Measurements from ENCODE around the gene PLD5.
"Not testable (repeated sequence)": the region's sequence is repeated elsewhere in the genome, so short reads cannot be mapped to it uniquely, and the experiment has no call there.

The PLD5 gene

DNA sequence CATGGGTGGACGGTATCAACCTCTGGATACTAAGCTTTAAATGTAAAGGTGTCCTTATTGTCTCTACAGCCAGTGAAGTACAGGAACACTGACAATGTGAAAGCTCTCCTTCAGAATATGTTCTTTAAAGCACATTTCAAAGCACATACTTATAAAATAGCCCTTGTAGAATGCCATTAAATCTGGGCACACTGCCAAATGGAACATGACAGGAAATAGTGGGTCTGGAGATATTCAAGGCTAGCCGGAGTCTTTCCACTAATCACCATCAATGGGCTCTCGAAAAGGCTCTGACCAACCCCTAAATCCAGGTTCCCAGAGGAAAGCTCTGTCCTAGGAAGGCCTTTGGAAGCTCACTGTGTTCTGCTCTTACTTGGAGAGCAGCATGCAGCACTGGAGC lies 46.6 kb downstream of the PLD5 start:
- DNase-seq: no peak

- DNase-seq: no peak
These were observed 53.7 kb downstream of the PLD5 start for GRCh38 chr1:242470774-242471173.

- no peak for DNase-seq
These were observed 55.7 kb downstream of the PLD5 start for GRCh38 chr1:242468784-242469183.

DNA sequence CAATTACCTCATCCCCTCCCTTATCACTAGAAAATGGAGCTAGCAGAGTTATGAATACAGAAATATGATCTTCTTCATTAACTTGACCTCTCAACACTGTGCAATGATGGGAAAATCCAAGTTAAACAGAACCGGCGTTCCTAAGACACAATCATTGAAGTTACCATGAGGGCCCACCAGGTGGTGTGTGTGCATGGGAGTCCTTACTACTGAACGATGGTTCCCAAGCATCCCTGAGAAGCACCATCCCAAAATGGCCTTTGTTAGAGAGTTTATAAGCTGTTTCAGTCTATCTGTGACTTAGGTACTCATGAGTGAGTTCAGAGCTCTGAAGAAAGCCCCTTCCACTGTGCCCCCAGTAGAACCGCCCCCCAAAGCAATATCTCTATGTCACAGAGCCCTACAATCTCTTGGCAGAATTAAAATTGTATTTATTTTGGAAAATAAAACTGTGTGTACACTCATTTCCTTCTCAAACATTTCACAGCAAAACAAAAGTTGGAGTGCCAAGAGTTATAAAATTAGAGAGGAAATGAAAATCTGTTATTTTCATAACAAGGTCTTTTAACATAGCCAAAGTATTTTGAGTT lies 56.8 kb downstream of the PLD5 start:
- peak; percentile 53 for DNase-seq

GRCh38 chr1:242462867-242463266 lies 61.6 kb downstream of the PLD5 start:
- no peak for DNase-seq

GRCh38 chr1:242459740-242460139 lies 64.8 kb downstream of the PLD5 start:
- not testable (repeated sequence) for DNase-seq

GRCh38 chr1:242456726-242457269 lies 67.7 kb downstream of the PLD5 start:
- DNase-seq: no peak

DNA sequence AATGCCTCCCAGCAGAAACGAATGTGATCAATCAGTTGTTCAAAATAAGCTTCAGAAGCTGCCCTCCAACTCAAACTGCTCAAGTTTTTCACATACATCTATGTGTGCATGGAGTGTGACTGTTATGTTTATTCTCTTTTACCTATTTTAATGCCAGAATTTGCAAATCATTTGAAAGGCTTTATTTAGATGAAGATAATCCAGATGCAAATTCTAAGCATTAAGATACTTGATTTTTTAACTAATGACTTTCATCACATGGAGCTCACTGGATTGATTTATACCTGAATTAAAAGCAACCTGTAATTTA lies 69.5 kb downstream of the PLD5 start:
- no peak for DNase-seq

DNA sequence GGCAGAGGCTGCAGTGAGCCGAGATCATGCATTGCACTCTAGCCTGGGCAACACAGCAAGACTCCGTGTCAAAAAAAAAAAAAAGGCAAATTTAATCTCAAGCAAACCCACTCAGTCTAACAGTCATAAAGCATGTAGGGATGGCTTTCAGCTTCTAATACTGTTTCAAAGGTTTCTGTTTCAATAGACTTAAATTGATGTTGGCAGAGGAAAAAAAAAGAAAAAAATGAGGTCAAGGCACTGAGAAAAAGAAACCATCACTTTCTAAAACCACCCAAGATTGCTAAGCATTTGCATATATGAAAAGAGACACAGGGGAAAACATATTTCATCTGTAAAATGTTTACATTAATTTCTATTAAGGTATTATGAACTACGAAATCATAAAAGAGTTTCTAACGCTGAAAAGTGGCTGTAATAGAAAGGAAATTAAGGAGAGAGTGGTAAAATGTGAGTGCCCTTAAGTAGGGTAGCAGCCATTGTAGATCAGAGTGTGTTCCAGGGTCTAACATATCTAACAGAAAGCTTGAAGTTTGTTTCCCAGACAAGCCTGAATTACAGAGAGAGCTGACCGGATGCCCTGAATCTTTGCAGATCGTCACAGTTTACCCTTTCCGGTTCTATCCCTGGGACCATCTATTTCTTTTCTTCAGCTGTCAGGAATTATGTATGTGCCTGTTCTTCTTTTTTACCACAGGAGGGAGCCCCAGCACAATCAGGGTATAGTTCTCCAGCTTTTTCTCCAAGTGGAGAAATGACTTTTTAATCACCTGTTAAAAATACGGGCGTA lies 70.0 kb downstream of the PLD5 start:
- peak; percentile 55 for DNase-seq

GRCh38 chr1:242452573-242452972 lies 71.9 kb downstream of the PLD5 start:
- DNase-seq: no peak

GRCh38 chr1:242449661-242450060 lies 74.8 kb downstream of the PLD5 start:
- DNase-seq: no peak

- DNase-seq: no peak
These were observed 75.4 kb downstream of the PLD5 start for GRCh38 chr1:242448910-242449645.

GRCh38 chr1:242447689-242448088 lies 76.8 kb downstream of the PLD5 start:
- no peak for DNase-seq

DNA sequence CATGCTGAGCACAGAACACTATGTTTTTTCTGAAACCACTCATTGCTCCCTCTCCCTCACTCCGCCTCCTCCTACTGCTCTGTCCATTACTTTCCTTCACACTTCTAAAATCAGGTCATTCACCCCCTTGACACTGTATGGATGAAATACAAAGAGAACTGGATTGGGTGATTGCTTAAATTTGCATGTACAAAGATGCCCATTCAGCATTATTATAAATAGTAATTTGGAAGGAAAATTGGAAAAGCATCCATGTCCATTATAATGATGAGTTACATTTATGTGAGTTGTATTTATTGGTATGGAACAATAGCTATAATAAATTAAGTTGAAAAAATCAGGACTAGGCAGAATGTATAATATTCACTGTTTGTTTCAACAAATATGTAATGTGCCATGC lies 83.7 kb downstream of the PLD5 start:
- no peak for DNase-seq

DNA sequence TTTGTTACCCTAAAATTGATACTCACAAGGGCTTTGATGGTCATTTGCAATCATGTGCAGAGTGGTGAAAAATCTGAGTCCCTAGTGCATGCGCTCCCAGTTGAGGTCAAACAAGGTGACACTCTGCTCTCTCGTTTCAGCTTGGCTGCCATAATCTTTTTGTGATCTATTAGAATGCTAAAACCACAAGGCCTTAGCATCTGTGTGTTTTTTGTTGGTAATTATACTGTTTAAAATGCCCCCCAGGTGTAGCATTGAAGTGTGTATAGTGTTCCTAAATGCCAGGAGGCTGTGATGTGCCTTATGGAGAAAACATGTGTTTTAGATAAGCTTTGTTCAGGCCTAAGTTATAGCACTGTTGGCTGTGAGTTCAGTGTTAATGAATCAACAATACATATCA lies 89.3 kb downstream of the PLD5 start:
- DNase-seq: no peak

GRCh38 chr1:242432491-242433095 lies 91.9 kb downstream of the PLD5 start:
- no peak for DNase-seq

DNA sequence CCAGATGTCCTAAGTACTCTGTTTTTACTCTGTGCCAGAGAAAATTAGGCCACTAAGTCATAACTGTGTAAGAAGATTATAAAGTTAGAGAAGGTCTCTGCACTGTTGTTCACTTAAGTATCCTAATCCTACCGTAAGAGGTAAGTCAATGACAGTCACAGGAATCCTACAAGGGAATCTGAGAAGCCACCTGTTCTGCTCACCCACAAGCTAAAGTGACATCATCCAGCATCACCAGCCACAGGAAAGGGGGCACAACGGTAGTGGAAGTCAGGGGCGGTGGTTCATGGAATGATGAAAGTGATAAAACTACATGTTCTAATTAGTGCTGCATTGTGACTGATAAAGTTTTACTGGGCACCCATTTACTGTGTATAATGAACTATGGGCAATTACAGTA lies 92.7 kb downstream of the PLD5 start:
- DNase-seq: no peak

DNA sequence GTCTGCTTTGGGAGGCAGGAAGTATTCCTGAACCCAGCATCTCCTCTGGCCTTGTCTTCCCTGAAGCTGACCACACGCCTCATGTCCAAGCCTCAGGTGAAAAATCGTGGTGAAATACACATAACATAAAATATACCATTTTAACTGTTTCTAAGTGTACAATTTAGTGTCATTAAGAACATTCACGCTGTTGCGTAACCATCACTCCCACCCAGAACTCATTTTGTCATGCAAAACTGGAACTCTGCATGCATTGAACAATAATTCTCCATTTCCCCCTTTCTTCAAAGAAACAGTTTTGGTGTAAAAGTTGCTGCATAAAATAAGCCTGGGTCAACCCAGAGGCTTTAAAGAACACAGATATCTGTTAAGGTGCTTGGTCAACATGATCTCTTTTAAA lies 93.5 kb downstream of the PLD5 start:
- DNase-seq: no peak

DNA sequence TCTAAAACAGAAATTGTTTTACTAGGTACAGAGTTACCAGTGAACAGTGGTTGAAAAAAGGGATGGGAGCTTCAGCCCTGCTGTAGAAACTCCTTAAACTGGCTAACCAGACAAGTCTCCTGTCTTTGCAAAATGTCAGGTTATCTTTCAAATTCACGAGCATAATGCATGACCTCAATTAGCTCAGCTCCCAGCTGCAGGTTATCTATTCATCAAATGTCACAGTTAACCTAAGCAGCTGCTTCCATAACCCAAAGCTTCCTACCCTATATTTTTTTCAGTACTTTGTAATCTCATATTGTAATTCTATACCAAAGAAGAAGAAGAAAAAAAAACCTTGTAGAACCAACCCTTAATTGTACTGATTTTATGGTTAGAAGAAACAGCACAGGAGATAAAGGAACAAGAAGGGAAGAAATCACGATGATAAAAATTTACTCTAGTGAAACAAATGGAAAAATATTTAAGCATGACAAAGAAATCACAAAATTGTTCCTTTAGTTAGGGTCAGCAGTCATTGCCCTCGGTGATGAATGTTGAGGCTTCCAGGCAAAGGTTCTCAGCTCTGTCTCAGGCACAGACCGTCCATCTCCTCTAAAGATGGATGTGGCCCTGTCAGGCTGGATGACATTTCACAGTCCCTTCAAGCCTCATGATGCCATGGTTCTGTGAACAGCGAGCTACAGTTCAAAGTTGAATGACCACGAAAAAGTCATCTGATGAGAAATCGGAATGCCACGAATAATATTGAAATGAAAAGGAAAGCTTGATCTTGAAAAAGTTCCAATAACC lies 95.9 kb downstream of the PLD5 start:
- no peak for DNase-seq

GRCh38 chr1:242427519-242427918 lies 97.0 kb downstream of the PLD5 start:
- no peak for DNase-seq

GRCh38 chr1:242426271-242426905 lies 98.1 kb downstream of the PLD5 start:
- no peak for DNase-seq

- no peak for DNase-seq
These were observed 99.3 kb downstream of the PLD5 start for GRCh38 chr1:242425232-242425631.

Data from fibroblast of skin of scalp (primary cell).